ENCODE results near the gene DCP1B. TPM values are rescaled to one million over a fixed set of nuclear protein-coding genes. Genes with fewer than 3 reads are reported as not detected.

Gene DCP1B
- total RNA-seq, 1 donor from 2014 or later, result 19.8 TPM

DNA sequence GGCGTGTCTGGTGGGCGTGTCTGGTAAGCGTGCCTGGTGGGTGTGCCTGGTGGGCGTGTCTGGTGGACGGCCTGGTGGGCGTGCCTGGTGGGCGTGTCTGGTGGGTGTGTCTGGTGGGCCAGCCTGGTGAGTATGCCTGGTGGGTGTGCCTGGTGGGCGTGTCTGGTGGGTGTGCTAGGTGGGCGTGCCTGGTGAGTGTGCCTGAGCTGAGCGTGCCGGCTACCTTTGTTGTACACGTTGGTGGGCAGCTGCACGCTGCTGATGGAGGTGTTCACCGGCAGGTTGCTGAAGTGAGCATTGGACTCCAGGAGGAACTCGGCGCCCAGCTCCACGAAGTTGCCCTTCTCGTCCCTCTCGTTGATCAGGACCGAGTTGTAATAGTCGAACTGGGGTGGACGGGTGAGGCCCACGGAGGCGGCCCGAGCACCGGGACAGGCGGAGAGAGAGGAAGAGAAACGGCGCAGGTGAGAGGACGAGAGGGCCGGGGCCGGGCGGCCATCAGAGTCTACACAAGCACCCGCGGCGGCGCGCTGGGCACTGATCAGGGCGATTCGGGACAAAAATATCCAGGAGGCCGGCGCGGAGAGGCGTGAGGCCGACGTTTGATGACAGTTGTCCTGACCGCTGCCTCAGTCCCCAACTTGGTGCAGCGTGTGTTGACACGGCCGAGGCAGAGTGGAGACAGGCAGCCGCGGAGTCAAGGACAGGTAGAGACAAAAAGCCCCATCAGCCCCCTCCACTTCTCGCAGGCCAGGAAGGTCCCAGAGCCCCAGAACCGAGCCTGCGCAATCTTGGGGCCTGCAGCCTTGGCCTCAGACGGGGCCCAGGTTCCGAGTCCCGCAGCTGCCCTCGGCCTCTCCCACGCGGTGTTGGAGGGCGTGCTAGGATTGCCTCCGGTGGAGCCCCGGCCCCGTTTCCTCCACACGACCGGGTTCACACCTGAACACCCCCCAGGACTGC, 96.3 kb downstream of the DCP1B start:
- H3K4me1 Mint-ChIP-seq, result peaks cover 10% of the 10 kb centered on the region
- peaks cover 9% of the 10 kb centered on the region for H3K9me3 Mint-ChIP-seq
- DNase-seq (ENCODE audit: low read depth, low spot score), result no peak
- H3K4me3 Mint-ChIP-seq, result no peak overlapping the region
- no peaks in the 10 kb centered on the region for H3K27me3 Mint-ChIP-seq (ENCODE audit: low read depth)
- peaks cover 4% of the 10 kb centered on the region for H3K36me3 Mint-ChIP-seq (ENCODE audit: low read depth)
- no peak for TF ChIP-seq CTCF (conservative IDR thresholded peaks at IDR 0.05)
- H3K27ac Mint-ChIP-seq (ENCODE audit: unreplicated experiment), result no peak overlapping the region

GRCh38 chr12:1906579-1906978, 97.7 kb downstream of the DCP1B start:
- TF ChIP-seq CTCF (conservative IDR thresholded peaks at IDR 0.05), result no peak
- no peaks in the 10 kb centered on the region for H3K4me1 Mint-ChIP-seq
- H3K27ac Mint-ChIP-seq (ENCODE audit: unreplicated experiment), result no peak overlapping the region
- no peak for DNase-seq (ENCODE audit: low read depth, low spot score)
- no peaks in the 10 kb centered on the region for H3K27me3 Mint-ChIP-seq (ENCODE audit: low read depth)
- H3K36me3 Mint-ChIP-seq (ENCODE audit: low read depth), result peaks cover 7% of the 10 kb centered on the region
- no peak overlapping the region for H3K4me3 Mint-ChIP-seq
- peaks cover 21% of the 10 kb centered on the region for H3K9me3 Mint-ChIP-seq

GRCh38 chr12:1904875-1905274, 99.4 kb downstream of the DCP1B start:
- no peak for DNase-seq (ENCODE audit: low read depth, low spot score)
- H3K4me1 Mint-ChIP-seq, result no peaks in the 10 kb centered on the region
- H3K9me3 Mint-ChIP-seq, result peaks cover 27% of the 10 kb centered on the region
- H3K4me3 Mint-ChIP-seq, result no peak overlapping the region
- H3K27me3 Mint-ChIP-seq (ENCODE audit: low read depth), result no peaks in the 10 kb centered on the region
- TF ChIP-seq CTCF (conservative IDR thresholded peaks at IDR 0.05), result no peak
- H3K36me3 Mint-ChIP-seq (ENCODE audit: low read depth), result peaks cover 7% of the 10 kb centered on the region
- H3K27ac Mint-ChIP-seq (ENCODE audit: unreplicated experiment), result no peak overlapping the region

GRCh38 chr12:1896964-1897363, 107.3 kb downstream of the DCP1B start:
- H3K36me3 Mint-ChIP-seq (ENCODE audit: low read depth), result no peaks in the 10 kb centered on the region
- no peak for TF ChIP-seq CTCF (conservative IDR thresholded peaks at IDR 0.05)
- no peak overlapping the region for H3K4me3 Mint-ChIP-seq
- H3K9me3 Mint-ChIP-seq, result peaks cover 15% of the 10 kb centered on the region
- no peak overlapping the region for H3K27ac Mint-ChIP-seq (ENCODE audit: unreplicated experiment)
- peaks cover 7% of the 10 kb centered on the region for H3K27me3 Mint-ChIP-seq (ENCODE audit: low read depth)
- H3K4me1 Mint-ChIP-seq, result no peaks in the 10 kb centered on the region
- no peak for DNase-seq (ENCODE audit: low read depth, low spot score)

Other genes starting within 250 kb of the DCP1B start
- 0.19 TPM in 1 of 2 replicates, not detected in the other for gene LRTM2, start 183.9 kb downstream of the DCP1B start, total RNA-seq
- 0.72 and 1.3 TPM in 2 replicates for gene CACNA2D4, start 85.8 kb downstream of the DCP1B start, total RNA-seq
- gene CACNA1C, start 48.5 kb upstream of the DCP1B start, total RNA-seq, result 1.6 and 1.9 TPM in 2 replicates

Data from neural crest cell (in vitro differentiated cells).